ENCODE measurements around the gene NDUFV2. TPM values are rescaled to one million over a fixed set of nuclear protein-coding genes. Genes with fewer than 3 reads are reported as not detected.

The NDUFV2 gene
- total RNA-seq, 1 experiment from 2014 or later: 229 TPM

GRCh38 chr18:9182852-9183399 lies 80.4 kb downstream of the NDUFV2 start:
- no peak for DNase-seq (ENCODE audit: low read depth in 1 of 2, low spot score in 2 of 2)
- no peaks in the 10 kb centered on the region for H3K27me3 ChIP-seq (replicated peaks)

More at GRCh38 chr18:9182852-9183399, 80.4 kb downstream of the NDUFV2 start:
- H3K4me1 ChIP-seq (replicated peaks): no peaks in the 10 kb centered on the region
- no peak overlapping the region for H3K27ac ChIP-seq
- no peak overlapping the region for H3K4me3 ChIP-seq
- no peaks in the 10 kb centered on the region for H3K9me3 ChIP-seq (replicated peaks)
- H3K36me3 ChIP-seq: peaks cover 9% of the 10 kb centered on the region

Other genes with a start within 250 kb of the NDUFV2 start
- gene ANKRD12, start 34.1 kb downstream of the NDUFV2 start, total RNA-seq (2014; rRNA removed; shearing (Covaris generic)): 30.7 and 38.8 TPM in 2 replicates
- 110 and 153 TPM in 2 replicates for gene TWSG1, start 232.1 kb downstream of the NDUFV2 start, total RNA-seq (2014; rRNA removed; shearing (Covaris generic))